Astrocyte (in vitro differentiated cells and primary cell): ENCODE measurements around the gene LACTB. TPM values are rescaled to one million over a fixed set of nuclear protein-coding genes. Genes with fewer than 3 reads are reported as not detected.
A peak's percentile ranks its signal among the peaks of the same experiment; 100 is the strongest.
"Not testable (repeated sequence)": the region's sequence is repeated elsewhere in the genome, so short reads cannot be mapped to it uniquely, and the experiment has no call there.

Experiments
- DNase-seq: peaks from one replicate; pipeline ENCODE4 v3.0.0-alpha.2; 2010; ENCODE audit warnings: low read depth
- FAIRE-seq: peaks from 2 replicates; lab custom pipeline; 2011; peaks lifted over from hg19 to GRCh38; lab: Jason Lieb, UNC
- H2AFZ ChIP-seq: 2 replicates; pipeline ENCODE4 v1.6.0; 2012; ENCODE audit warnings: low read depth, low read length, inconsistent platforms
- H3K27ac ChIP-seq: 2 replicates; pipeline ENCODE4 v1.5.1; 2011; ENCODE audit warnings: low read depth, low read length, inconsistent platforms
- H3K27me3 ChIP-seq: 2 replicates; pipeline ENCODE4 v1.6.0; 2011; ENCODE audit warnings: low read length, inconsistent platforms; ENCODE audit not compliant: insufficient read depth
- H3K36me3 ChIP-seq: 2 replicates; pipeline ENCODE4 v1.5.1; 2011; ENCODE audit warnings: low read length, inconsistent platforms; ENCODE audit not compliant: insufficient read depth
- H3K4me1 ChIP-seq: 2 replicates; pipeline ENCODE4 v1.5.1; 2011; ENCODE audit warnings: low read length, inconsistent platforms; ENCODE audit not compliant: insufficient read depth
- H3K4me2 ChIP-seq: 2 replicates; pipeline ENCODE4 v1.6.0; 2012; ENCODE audit warnings: low read length, inconsistent platforms
- H3K4me3 ChIP-seq: 2 replicates; pipeline ENCODE4 v1.5.1; 2011; ENCODE audit warnings: low read depth, mild to moderate bottlenecking, low read length, inconsistent platforms; ENCODE audit not compliant: insufficient read depth
- H3K79me2 ChIP-seq: 2 replicates; pipeline ENCODE4 v1.6.0; 2012; ENCODE audit warnings: mild to moderate bottlenecking, low read length, inconsistent platforms; ENCODE audit not compliant: insufficient read depth
- H3K9ac ChIP-seq: 2 replicates; pipeline ENCODE4 v1.6.0; 2012; ENCODE audit warnings: mild to moderate bottlenecking, low read length, inconsistent platforms
- H3K9me3 ChIP-seq: 2 replicates; pipeline ENCODE4 v1.5.1; 2012; ENCODE audit warnings: low read depth, mild to moderate bottlenecking, low read length, inconsistent platforms; ENCODE audit not compliant: insufficient read depth
- H4K20me1 ChIP-seq: 2 replicates; pipeline ENCODE4 v1.6.0; 2012; ENCODE audit warnings: low read length, inconsistent platforms; ENCODE audit not compliant: insufficient read depth
- H3K27ac Mint-ChIP-seq: one replicate; pipeline ENCODE4 v1.8.0; 2021; ENCODE audit warnings: mild to moderate bottlenecking, mixed read lengths; ENCODE audit not compliant: unreplicated experiment
- H3K27me3 Mint-ChIP-seq: one replicate; pipeline ENCODE4 v1.8.0; 2021; ENCODE audit warnings: low read depth, mixed read lengths; ENCODE audit not compliant: unreplicated experiment
- H3K36me3 Mint-ChIP-seq: one replicate; pipeline ENCODE4 v1.8.0; 2021; ENCODE audit warnings: low read depth, mixed read lengths; ENCODE audit not compliant: unreplicated experiment
- H3K4me1 Mint-ChIP-seq: one replicate; pipeline ENCODE4 v1.8.0; 2021; ENCODE audit warnings: low read depth, mixed read lengths; ENCODE audit not compliant: unreplicated experiment
- H3K4me3 Mint-ChIP-seq: one replicate; pipeline ENCODE4 v1.8.0; 2021; ENCODE audit warnings: mild to moderate bottlenecking, moderate library complexity, mixed read lengths; ENCODE audit not compliant: unreplicated experiment
- H3K9me3 Mint-ChIP-seq: one replicate; pipeline ENCODE4 v1.8.0; 2021; ENCODE audit warnings: mild to moderate bottlenecking, mixed read lengths; ENCODE audit not compliant: unreplicated experiment
- CTCF ChIP-seq: IDR thresholded peaks from 2 replicates; pipeline ENCODE4 v1.5.1; 2011; ENCODE audit warnings: low read depth, mild to moderate bottlenecking, inconsistent platforms, low read length, moderate library complexity; ENCODE audit not compliant: insufficient read depth
- EZH2 ChIP-seq: IDR thresholded peaks from 2 replicates; pipeline ENCODE4 v1.6.1; 2012; ENCODE audit warnings: mild to moderate bottlenecking, low read length, inconsistent platforms; ENCODE audit not compliant: insufficient read depth
- total RNA-seq: library from RNA; stranded (reverse); gene quantifications from 2 replicates; pipeline ENCODE4 v1.2.1, GENCODE V29; 2021

Gene LACTB
- total RNA-seq, 1 donor from 2014 or later = 29.8 TPM

DNA sequence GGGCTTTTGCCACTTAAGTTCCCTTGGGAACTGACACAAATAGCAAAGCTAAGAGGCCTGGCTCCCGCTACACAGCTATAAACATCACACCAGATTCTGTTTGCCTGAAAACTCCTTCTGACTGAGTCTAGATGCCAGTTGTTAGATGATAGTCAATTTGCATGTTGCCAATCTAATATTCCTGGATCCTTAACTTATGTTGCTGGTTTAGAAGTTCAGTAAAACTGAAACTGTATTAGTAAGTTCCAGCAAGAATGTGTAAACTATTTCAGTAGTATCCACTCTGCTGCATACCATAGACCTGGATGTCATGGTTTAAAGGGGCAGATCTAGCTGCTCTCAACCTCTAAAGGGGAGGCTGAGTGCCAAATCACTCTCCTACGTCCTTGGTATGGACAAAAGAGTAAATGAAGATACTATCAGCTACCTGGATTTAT, 27.1 kb upstream of the LACTB start:
- FAIRE-seq = peak; percentile 59
- no peaks in the 10 kb centered on the region for H3K27me3 Mint-ChIP-seq
- H3K9me3 ChIP-seq = no peaks in the 10 kb centered on the region
- H3K27ac Mint-ChIP-seq = peak overlapping the region; percentile 94
- peaks cover 23% of the 10 kb centered on the region for H3K4me1 ChIP-seq
- DNase-seq = peak; percentile 82
- H3K4me3 Mint-ChIP-seq = peak overlapping the region; percentile 16
- no peaks in the 10 kb centered on the region for H3K36me3 Mint-ChIP-seq
- no peaks in the 10 kb centered on the region for H4K20me1 ChIP-seq
- H3K9me3 Mint-ChIP-seq = no peaks in the 10 kb centered on the region
- peak overlapping the region; percentile 64 for H3K4me2 ChIP-seq
- H2AFZ ChIP-seq = peak overlapping the region; percentile 23
- no peaks in the 10 kb centered on the region for H3K27me3 ChIP-seq
- no peak overlapping the region for H3K4me3 ChIP-seq
- H3K79me2 ChIP-seq = no peaks in the 10 kb centered on the region
- no peaks in the 10 kb centered on the region for H3K36me3 ChIP-seq
- peak overlapping the region; percentile 64 for H3K9ac ChIP-seq
- no peak for TF ChIP-seq EZH2
- no peak for TF ChIP-seq CTCF
- H3K27ac ChIP-seq = peak overlapping the region; percentile 71
- peaks cover 29% of the 10 kb centered on the region for H3K4me1 Mint-ChIP-seq

- no peak overlapping the region for H3K27ac Mint-ChIP-seq
- H3K4me3 ChIP-seq = no peak overlapping the region
- FAIRE-seq (no peak), DNase-seq (no peak)
- TF ChIP-seq CTCF = no peak
- TF ChIP-seq EZH2 = no peak
- H3K4me1 ChIP-seq = peaks cover 19% of the 10 kb centered on the region
- H3K79me2 ChIP-seq = no peaks in the 10 kb centered on the region
- no peaks in the 10 kb centered on the region for H3K36me3 Mint-ChIP-seq
- no peak overlapping the region for H3K27ac ChIP-seq
- H3K36me3 ChIP-seq = no peaks in the 10 kb centered on the region
- no peaks in the 10 kb centered on the region for H3K27me3 ChIP-seq
- no peaks in the 10 kb centered on the region for H3K9me3 ChIP-seq
- H3K9ac ChIP-seq = no peak overlapping the region
- H3K4me3 Mint-ChIP-seq = no peak overlapping the region
- no peak overlapping the region for H3K4me2 ChIP-seq
- H2AFZ ChIP-seq = no peak overlapping the region
- H3K9me3 Mint-ChIP-seq = no peaks in the 10 kb centered on the region
- H3K27me3 Mint-ChIP-seq = no peaks in the 10 kb centered on the region
- no peaks in the 10 kb centered on the region for H4K20me1 ChIP-seq
- H3K4me1 Mint-ChIP-seq = peaks cover 27% of the 10 kb centered on the region
Observed at GRCh38 chr15:63096178-63096577, 25.5 kb upstream of the LACTB start.

- H3K4me1 Mint-ChIP-seq = peaks cover 15% of the 10 kb centered on the region
- FAIRE-seq, H2AFZ ChIP-seq, DNase-seq, H3K36me3 ChIP-seq, H3K79me2 ChIP-seq, H3K27me3 ChIP-seq, H3K27ac ChIP-seq, H4K20me1 ChIP-seq, H3K4me2 ChIP-seq, H3K4me3 ChIP-seq, H3K36me3 Mint-ChIP-seq, H3K9me3 ChIP-seq, H3K9me3 Mint-ChIP-seq, H3K27ac Mint-ChIP-seq, H3K27me3 Mint-ChIP-seq, H3K4me3 Mint-ChIP-seq, H3K9ac ChIP-seq: not testable (repeated sequence)
- peaks cover 19% of the 10 kb centered on the region for H3K4me1 ChIP-seq
Observed at GRCh38 chr15:63098901-63099300, 22.8 kb upstream of the LACTB start.

DNA sequence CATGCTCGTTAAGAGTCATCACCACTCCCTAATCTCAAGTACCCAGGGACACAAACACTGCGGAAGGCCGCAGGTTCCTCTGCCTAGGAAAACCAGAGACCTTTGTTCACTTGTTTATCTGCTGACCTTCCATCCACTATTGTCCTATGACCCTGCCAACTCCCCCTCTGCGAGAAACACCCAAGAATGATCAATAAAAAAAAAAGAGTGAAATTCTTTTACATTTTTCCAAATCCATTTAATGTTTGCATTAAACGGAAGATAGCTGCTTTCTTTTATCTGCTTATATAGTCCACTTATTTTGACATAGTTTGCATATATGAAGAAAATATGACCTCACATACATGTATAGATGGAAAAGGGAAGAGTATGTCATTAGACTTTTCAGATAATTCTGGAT, 22.1 kb upstream of the LACTB start:
- DNase-seq, H3K4me3 ChIP-seq, H3K27me3 Mint-ChIP-seq, H3K79me2 ChIP-seq, H4K20me1 ChIP-seq, H3K4me2 ChIP-seq, H3K27ac Mint-ChIP-seq, H3K4me3 Mint-ChIP-seq, H3K27me3 ChIP-seq, H3K9ac ChIP-seq, H2AFZ ChIP-seq, FAIRE-seq, H3K27ac ChIP-seq, H3K36me3 ChIP-seq, H3K36me3 Mint-ChIP-seq, H3K9me3 Mint-ChIP-seq, H3K9me3 ChIP-seq: not testable (repeated sequence)
- H3K4me1 ChIP-seq = peaks cover 14% of the 10 kb centered on the region
- H3K4me1 Mint-ChIP-seq = peaks cover 15% of the 10 kb centered on the region
